Fibroblast of lung (primary cell): ENCODE data around the gene FMNL3.

Experiments
- CTCF ChIP-seq, 2 donors: IDR thresholded peaks in 1 of 2; conservative IDR thresholded peaks in 1 of 2; 1 replicate in 1 of 2; 2 replicates in 1 of 2; pipeline ENCODE4 v1.5.1; 2011 to 2012; ENCODE audit warnings: low read length in 2 of 2, control low read depth in 1 of 2, inconsistent platforms in 1 of 2, low read depth in 1 of 2, mild to moderate bottlenecking in 1 of 2
- EZH2 ChIP-seq: IDR thresholded peaks from 2 replicates; pipeline ENCODE4 v1.5.1; 2012; ENCODE audit warnings: low read length, control low read depth, mild to moderate bottlenecking; ENCODE audit errors: missing control alignments

GRCh38 chr12:49708851-49709250 lies 1.6 kb upstream of the FMNL3 start:
- TF ChIP-seq CTCF (conservative IDR thresholded peaks at IDR 0.05 in 1 of 2, IDR thresholded peaks at IDR 0.05 in 1 of 2; ENCODE audit: low read depth in 1 of 2, low read length in 2 of 2) = no peak
- no peak for TF ChIP-seq EZH2
